WI38 (cell line): Measurements from ENCODE around the gene LYRM4.

ENCODE experiments used
- H3K4me3 ChIP-seq: 2 replicates; pipeline ENCODE4 v1.5.1; 2011; ENCODE audit warnings: low read depth, mild to moderate bottlenecking, control low read depth, low read length
- TF ChIP-seq, protein P1 (sequence below): IDR thresholded peaks from 2 replicates; pipeline ENCODE4 v1.5.1; 2012; ENCODE audit warnings: low read depth, mild to moderate bottlenecking, control low read depth, low read length

LYRM4 gene

GRCh38 chr6:5215799-5216198 is 45.0 kb downstream of the LYRM4 start:
- no peak overlapping the region for H3K4me3 ChIP-seq
- TF ChIP-seq, protein P1, sequence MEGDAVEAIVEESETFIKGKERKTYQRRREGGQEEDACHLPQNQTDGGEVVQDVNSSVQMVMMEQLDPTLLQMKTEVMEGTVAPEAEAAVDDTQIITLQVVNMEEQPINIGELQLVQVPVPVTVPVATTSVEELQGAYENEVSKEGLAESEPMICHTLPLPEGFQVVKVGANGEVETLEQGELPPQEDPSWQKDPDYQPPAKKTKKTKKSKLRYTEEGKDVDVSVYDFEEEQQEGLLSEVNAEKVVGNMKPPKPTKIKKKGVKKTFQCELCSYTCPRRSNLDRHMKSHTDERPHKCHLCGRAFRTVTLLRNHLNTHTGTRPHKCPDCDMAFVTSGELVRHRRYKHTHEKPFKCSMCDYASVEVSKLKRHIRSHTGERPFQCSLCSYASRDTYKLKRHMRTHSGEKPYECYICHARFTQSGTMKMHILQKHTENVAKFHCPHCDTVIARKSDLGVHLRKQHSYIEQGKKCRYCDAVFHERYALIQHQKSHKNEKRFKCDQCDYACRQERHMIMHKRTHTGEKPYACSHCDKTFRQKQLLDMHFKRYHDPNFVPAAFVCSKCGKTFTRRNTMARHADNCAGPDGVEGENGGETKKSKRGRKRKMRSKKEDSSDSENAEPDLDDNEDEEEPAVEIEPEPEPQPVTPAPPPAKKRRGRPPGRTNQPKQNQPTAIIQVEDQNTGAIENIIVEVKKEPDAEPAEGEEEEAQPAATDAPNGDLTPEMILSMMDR: no peak

DNA sequence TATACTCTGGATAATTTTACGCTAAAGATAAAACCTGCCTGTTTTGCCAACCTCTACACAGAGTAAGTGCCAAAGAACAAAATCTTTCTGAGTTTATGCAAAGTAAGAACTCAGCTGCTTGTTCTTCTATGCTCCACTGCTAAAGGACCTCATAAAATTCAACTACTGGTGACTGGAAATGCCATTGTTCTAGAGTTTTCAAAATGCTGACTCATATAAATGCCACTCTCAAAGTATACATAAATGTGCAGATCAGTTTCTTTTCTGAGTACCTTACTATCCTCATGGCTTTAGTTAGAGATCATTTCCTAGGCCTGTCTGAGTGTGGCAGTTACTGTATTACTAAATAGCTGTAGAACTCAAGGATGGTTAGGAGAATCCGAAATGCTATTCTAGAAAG is 45.6 kb downstream of the LYRM4 start:
- no peak overlapping the region for H3K4me3 ChIP-seq
- TF ChIP-seq, protein P1: no peak

GRCh38 chr6:5214570-5215052 is 46.1 kb downstream of the LYRM4 start:
- H3K4me3 ChIP-seq: no peak overlapping the region
- TF ChIP-seq, protein P1: peak; percentile 70

- TF ChIP-seq, protein P1: no peak
- no peak overlapping the region for H3K4me3 ChIP-seq
These were observed 46.9 kb downstream of the LYRM4 start for GRCh38 chr6:5213836-5214235.

- TF ChIP-seq, protein P1: no peak
- H3K4me3 ChIP-seq: no peak overlapping the region
These were observed 49.3 kb downstream of the LYRM4 start for GRCh38 chr6:5211492-5211891.

DNA sequence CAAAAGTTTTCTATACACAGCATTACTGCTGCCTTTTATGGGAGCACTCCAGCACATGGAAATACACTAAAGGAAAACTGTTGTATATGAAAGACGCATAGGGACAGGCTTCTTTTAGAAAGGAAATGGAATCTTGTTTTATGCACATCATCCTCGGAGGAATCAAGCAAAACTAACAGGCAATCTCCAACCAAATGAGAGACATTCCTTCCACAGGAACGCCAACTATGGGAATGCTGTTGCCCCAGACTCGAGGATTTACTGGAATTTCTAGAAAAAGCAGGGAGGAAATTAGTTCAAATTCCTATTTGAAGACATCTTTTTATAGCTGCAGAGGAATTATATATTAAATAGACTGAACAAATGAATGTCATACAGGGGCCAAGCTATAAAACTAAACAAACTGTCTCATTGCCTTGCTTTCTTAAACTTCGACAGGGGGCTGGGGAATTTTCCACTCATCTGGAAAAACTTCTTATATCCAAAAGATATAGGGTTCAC is 52.2 kb downstream of the LYRM4 start:
- TF ChIP-seq, protein P1: no peak
- no peak overlapping the region for H3K4me3 ChIP-seq

DNA sequence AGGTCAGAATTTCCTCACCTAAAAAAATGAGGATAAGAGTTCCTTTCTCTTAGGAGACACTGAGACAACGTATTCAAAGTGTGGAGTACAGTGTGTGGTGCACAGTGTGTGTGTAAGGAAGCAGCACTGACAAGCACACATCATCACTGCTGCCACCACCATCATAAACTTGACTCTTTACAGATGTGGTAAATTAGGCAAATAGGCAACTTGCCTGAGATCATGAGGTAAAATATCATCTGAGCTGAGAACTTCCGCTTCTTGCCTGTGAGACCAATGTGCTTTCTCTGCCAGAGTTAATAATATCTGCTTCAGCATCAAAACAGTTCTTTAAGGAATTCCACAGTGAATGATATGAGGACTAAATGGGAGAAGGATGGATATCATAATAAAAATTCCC is 52.7 kb downstream of the LYRM4 start:
- no peak overlapping the region for H3K4me3 ChIP-seq
- TF ChIP-seq, protein P1: no peak
